GM23248 (cell line): ENCODE data around the gene FBXO9. TPM values are rescaled to one million over a fixed set of nuclear protein-coding genes. Genes with fewer than 3 reads are reported as not detected.

ENCODE experiments used
- DNase-seq: peaks from one replicate; pipeline ENCODE4 v3.0.0-alpha.2; 2015
- H2AFZ ChIP-seq: fragments of 200-600 bp; sonication (generic); 2 replicates; pipeline ENCODE4 v1.6.1; 2016; ENCODE audit warnings: antibody characterized with exemption
- H3F3A ChIP-seq: fragments of 200-600 bp; sonication (generic); 2 replicates; pipeline ENCODE4 v1.6.1; 2016; ENCODE audit warnings: mild to moderate bottlenecking, antibody characterized with exemption, mixed run types; ENCODE audit not compliant: insufficient read depth
- H3K27ac ChIP-seq: fragments of 200-600 bp; sonication (generic); 2 replicates; pipeline ENCODE4 v1.5.1; 2016; ENCODE audit warnings: mild to moderate bottlenecking
- H3K27me3 ChIP-seq: fragments of 200-600 bp; sonication (generic); replicated peaks from 2 replicates; pipeline ENCODE4 v1.6.1; 2016; ENCODE audit warnings: mild to moderate bottlenecking; ENCODE audit not compliant: insufficient read depth
- H3K36me3 ChIP-seq: fragments of 200-600 bp; sonication (generic); 2 replicates; pipeline ENCODE4 v1.6.1; 2016; ENCODE audit warnings: low read depth, mild to moderate bottlenecking
- H3K4me1 ChIP-seq: fragments of 200-600 bp; sonication (generic); 2 replicates; pipeline ENCODE4 v1.6.1; 2016; ENCODE audit warnings: mild to moderate bottlenecking; ENCODE audit not compliant: insufficient read depth
- H3K4me2 ChIP-seq: fragments of 200-600 bp; sonication (generic); one replicate; pipeline ENCODE4 v1.6.1; 2016; ENCODE audit warnings: mild to moderate bottlenecking; ENCODE audit not compliant: unreplicated experiment
- H3K4me3 ChIP-seq: fragments of 200-600 bp; sonication (generic); 2 replicates; pipeline ENCODE4 v1.5.1; 2016; ENCODE audit warnings: mild to moderate bottlenecking
- H3K79me2 ChIP-seq: fragments of 200-600 bp; sonication (generic); 2 replicates; pipeline ENCODE4 v1.6.1; 2016; ENCODE audit warnings: mild to moderate bottlenecking; ENCODE audit not compliant: insufficient read depth
- H3K9ac ChIP-seq: fragments of 200-600 bp; sonication (generic); 2 replicates; pipeline ENCODE4 v1.6.1; 2016; ENCODE audit warnings: mild to moderate bottlenecking
- H3K9me2 ChIP-seq: fragments of 200-600 bp; sonication (generic); 2 replicates; pipeline ENCODE4 v1.6.1; 2016; ENCODE audit warnings: mixed run types, mild to moderate bottlenecking, moderate library complexity; ENCODE audit not compliant: insufficient read depth
- H3K9me3 ChIP-seq: fragments of 200-600 bp; sonication (generic); one replicate; pipeline ENCODE4 v1.6.1; 2017; ENCODE audit warnings: low read depth
- H4K20me1 ChIP-seq: fragments of 200-600 bp; sonication (generic); 2 replicates; pipeline ENCODE4 v1.6.0; 2016; ENCODE audit not compliant: insufficient read depth
- EZH2 ChIP-seq: fragments of 200-600 bp; sonication (generic); IDR thresholded peaks from 2 replicates; pipeline ENCODE4 v1.6.1; 2018; ENCODE audit warnings: antibody characterized with exemption, mild to moderate bottlenecking; ENCODE audit not compliant: insufficient read depth, poor library complexity, severe bottlenecking
- EZH2phosphoT487 ChIP-seq: fragments of 200-600 bp; sonication (generic); IDR thresholded peaks from 2 replicates; pipeline ENCODE4 v1.6.1; 2018; ENCODE audit warnings: antibody characterized with exemption, moderate library complexity, mild to moderate bottlenecking, low read depth; ENCODE audit not compliant: insufficient read depth
- WGBS, 2 experiments: methylation state at CpG; one replicate each; pipeline ENCODE4 v1.1.6; 2015 to 2017; ENCODE audit warnings: low lambda C conversion rate in 2 of 2, low coverage in 1 of 2; ENCODE audit errors: missing lambda C conversion rate in 2 of 2; 5-methylcytosine and 5-hydroxymethylcytosine counted together
- in situ Hi-C: fragments of 300-500 bp; cut with MboI; formaldehyde crosslinking; loops from 2 replicates; pipeline ENCODE4 v1.15.0; 2020
- polyA plus RNA-seq: library from polyadenylated mRNA; unstranded; fragments of >200 nt; fragmentation: Nextera tagmentation; extraction: Ambion mirVana; gene quantifications from 2 replicates; pipeline ENCODE4 v1.2.1, GENCODE V29; 2016
- total RNA-seq: library from RNA; depleted of rRNA; stranded (reverse); fragments of >200 nt; shearing (Covaris generic); gene quantifications from 2 replicates; pipeline ENCODE4 v1.2.3, GENCODE V29; 2014

The FBXO9 gene
- total and polyA plus RNA-seq, 2 experiments from 2014 or later = 56.5 to 59.6 TPM

- no peak overlapping the region for H2AFZ ChIP-seq
- no peaks in the 10 kb centered on the region for H3K79me2 ChIP-seq
- DNase-seq = no peak
- 95 to 97% methylated on average over 1 of the region's 1 CpG for WGBS, 2 experiments
- no peak overlapping the region for H3K4me2 ChIP-seq
- no peaks in the 10 kb centered on the region for H4K20me1 ChIP-seq
- H3K9me2 ChIP-seq = no peaks in the 10 kb centered on the region
- H3F3A ChIP-seq = no peaks in the 10 kb centered on the region
- no peaks in the 10 kb centered on the region for H3K27me3 ChIP-seq
- no peak overlapping the region for H3K9ac ChIP-seq
- TF ChIP-seq EZH2phosphoT487 (no peak), EZH2 (no peak)
- no peaks in the 10 kb centered on the region for H3K4me1 ChIP-seq
- peaks cover 15% of the 10 kb centered on the region; the same call in 1 of the 2 replicates for H3K36me3 ChIP-seq
- in situ Hi-C loops = no loop called here
- H3K27ac ChIP-seq = no peak overlapping the region
- no peaks in the 10 kb centered on the region for H3K9me3 ChIP-seq
- no peak overlapping the region for H3K4me3 ChIP-seq
Observed at GRCh38 chr6:53023323-53023722, 41.9 kb upstream of the FBXO9 start.

GRCh38 chr6:53026526-53026925 is 38.7 kb upstream of the FBXO9 start:
- Histone ChIP-seq H3K9ac (no peak overlapping the region), H3K27me3 (no peaks in the 10 kb centered on the region), H3F3A (peaks cover 8% of the 10 kb centered on the region; the same call in 1 of the 2 replicates), H3K9me3 (no peaks in the 10 kb centered on the region), H3K4me3 (no peak overlapping the region), H3K79me2 (no peaks in the 10 kb centered on the region), H3K4me1 (no peaks in the 10 kb centered on the region), H3K36me3 (peaks cover 28% of the 10 kb centered on the region; the same call in 1 of the 2 replicates), H3K9me2 (no peaks in the 10 kb centered on the region), H2AFZ (no peak overlapping the region), H3K27ac (no peak overlapping the region), H3K4me2 (no peak overlapping the region), H4K20me1 (no peaks in the 10 kb centered on the region)
- TF ChIP-seq EZH2 (no peak), EZH2phosphoT487 (no peak)
- 95 to 96% methylated on average over 3 of the region's 3 CpGs for WGBS, 2 experiments
- in situ Hi-C loops = no loop called here
- DNase-seq = no peak

GRCh38 chr6:53027131-53027718 is 38.0 kb upstream of the FBXO9 start:
- 84 to 85% methylated on average over 5 of the region's 5 CpGs for WGBS, 2 experiments
- Histone ChIP-seq H3K9me2 (no peaks in the 10 kb centered on the region), H3K79me2 (no peaks in the 10 kb centered on the region), H4K20me1 (no peaks in the 10 kb centered on the region), H3K4me1 (no peaks in the 10 kb centered on the region), H2AFZ (no peak overlapping the region), H3K27ac (no peak overlapping the region), H3K4me2 (no peak overlapping the region), H3K4me3 (no peak overlapping the region), H3K9me3 (no peaks in the 10 kb centered on the region), H3K9ac (no peak overlapping the region), H3F3A (peaks cover 8% of the 10 kb centered on the region; the same call in 1 of the 2 replicates), H3K27me3 (no peaks in the 10 kb centered on the region), H3K36me3 (peaks cover 28% of the 10 kb centered on the region; the same call in 1 of the 2 replicates)
- no peak for TF ChIP-seq EZH2phosphoT487
- no peak for TF ChIP-seq EZH2
- in situ Hi-C loops = no loop called here
- no peak for DNase-seq

- H3K9ac ChIP-seq = no peak overlapping the region
- H3K79me2 ChIP-seq = no peaks in the 10 kb centered on the region
- no peaks in the 10 kb centered on the region for H3K9me2 ChIP-seq
- peaks cover 11% of the 10 kb centered on the region for H3K4me1 ChIP-seq
- 98 to 100% methylated on average over 1 of the region's 1 CpG for WGBS, 2 experiments
- H3K9me3 ChIP-seq = no peaks in the 10 kb centered on the region
- no peaks in the 10 kb centered on the region for H3K27me3 ChIP-seq
- TF ChIP-seq EZH2phosphoT487 (no peak), EZH2 (no peak)
- no peak for DNase-seq
- H3K36me3 ChIP-seq = peaks cover 28% of the 10 kb centered on the region; the same call in 1 of the 2 replicates
- H3K27ac ChIP-seq = no peak overlapping the region
- peaks cover 12% of the 10 kb centered on the region for H3F3A ChIP-seq
- in situ Hi-C loops = no loop called here
- H4K20me1 ChIP-seq = no peaks in the 10 kb centered on the region
- H3K4me2 ChIP-seq = no peak overlapping the region
- H3K4me3 ChIP-seq = no peak overlapping the region
- no peak overlapping the region for H2AFZ ChIP-seq
Observed at GRCh38 chr6:53028467-53028866, 36.7 kb upstream of the FBXO9 start.
